HG03280 (cell line): ENCODE data around the gene AUTS2.

Experiments used
- ATAC-seq: cut with Tn5 transposase; IDR thresholded peaks from one replicate; pipeline ENCODE4 v1.9.1; 2021; ENCODE audit warnings: mild to moderate bottlenecking, moderate library complexity; ENCODE audit not compliant: unreplicated experiment

Gene AUTS2

DNA sequence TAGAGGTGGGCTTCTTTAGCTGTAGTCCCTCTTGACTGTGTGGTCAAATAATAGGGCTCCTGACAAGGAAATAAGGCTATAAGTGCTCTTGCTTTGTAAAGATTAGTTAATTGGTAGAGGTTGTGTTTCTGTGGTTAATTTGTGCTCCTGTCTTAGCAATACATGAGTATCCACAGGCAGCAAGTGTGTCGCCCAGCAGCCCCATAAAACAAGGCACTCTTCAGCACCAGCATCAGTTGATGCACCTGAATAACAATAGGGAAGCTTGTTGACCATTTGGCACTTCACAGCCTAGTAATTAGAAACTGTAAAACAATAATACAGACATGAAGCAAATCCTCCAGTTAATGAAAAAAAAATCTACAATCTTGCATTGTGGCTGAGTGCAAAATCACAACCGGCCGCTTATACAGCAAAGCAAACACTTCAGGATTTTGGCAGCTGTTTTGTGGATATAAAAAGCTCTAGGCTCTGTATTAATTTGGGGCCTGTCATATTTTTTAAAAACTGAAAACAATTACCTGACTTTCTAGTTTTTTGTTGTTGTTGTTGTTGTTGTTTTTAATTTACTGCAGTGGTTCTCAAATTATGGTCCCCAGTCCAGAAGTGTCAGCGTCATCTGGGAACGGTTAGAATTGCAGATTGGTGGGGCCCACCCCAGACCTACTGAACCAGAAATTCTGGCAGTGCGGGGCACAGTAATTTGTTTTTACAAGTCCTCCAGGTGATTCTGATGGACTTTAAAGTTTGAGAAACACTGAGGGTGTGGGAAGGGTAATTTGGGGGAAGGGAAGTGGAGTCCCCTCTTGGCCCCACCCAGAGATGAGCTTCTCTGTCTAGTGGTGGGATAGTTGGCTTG is 56.8 kb downstream of the AUTS2 start:
- no peak for ATAC-seq

- ATAC-seq: no peak
Measured at GRCh38 chr7:69656077-69656476, 57.8 kb downstream of the AUTS2 start.

- no peak for ATAC-seq
Measured at GRCh38 chr7:69656890-69657289, 58.6 kb downstream of the AUTS2 start.

DNA sequence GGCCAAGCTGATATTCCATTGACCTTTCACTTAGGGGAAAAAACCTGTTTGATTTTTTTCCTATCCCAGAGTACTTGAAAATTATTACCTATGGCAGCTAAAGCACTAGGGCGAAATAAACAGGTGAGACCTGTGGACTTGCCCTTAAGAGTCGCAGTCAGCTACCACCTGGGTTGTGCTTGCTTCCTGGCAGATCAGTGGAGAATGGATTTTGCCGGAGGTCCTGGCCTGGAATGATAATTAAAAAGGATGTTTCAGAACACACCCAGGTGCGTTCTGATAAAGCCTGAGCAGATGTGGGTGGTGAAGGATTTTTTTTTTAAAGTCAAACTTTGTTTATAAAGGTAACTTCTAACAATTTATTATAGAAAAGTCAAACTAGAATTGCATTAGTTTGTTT is 59.1 kb downstream of the AUTS2 start:
- ATAC-seq: no peak

DNA sequence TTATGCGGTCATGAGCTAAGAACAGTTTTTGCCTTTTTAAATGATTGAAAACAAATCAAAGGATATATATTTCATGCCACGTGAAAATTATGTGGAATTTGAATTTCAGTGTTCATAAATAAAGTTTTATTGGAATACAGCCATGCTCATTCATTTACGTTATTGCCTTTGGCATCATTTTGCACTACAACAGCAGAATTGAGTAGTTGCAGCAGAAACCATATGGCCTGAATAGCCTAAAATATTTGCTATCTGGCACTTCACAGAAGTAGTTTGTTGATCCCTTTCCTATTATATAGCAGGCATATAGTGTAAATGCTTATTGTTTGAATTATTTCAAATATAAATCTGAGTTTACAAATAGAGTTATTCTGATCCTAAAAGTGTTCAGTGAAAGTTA is 59.7 kb downstream of the AUTS2 start:
- no peak for ATAC-seq

- ATAC-seq: no peak
Measured at GRCh38 chr7:69659983-69660382, 61.7 kb downstream of the AUTS2 start.

GRCh38 chr7:69661342-69661741 is 63.1 kb downstream of the AUTS2 start:
- no peak for ATAC-seq

DNA sequence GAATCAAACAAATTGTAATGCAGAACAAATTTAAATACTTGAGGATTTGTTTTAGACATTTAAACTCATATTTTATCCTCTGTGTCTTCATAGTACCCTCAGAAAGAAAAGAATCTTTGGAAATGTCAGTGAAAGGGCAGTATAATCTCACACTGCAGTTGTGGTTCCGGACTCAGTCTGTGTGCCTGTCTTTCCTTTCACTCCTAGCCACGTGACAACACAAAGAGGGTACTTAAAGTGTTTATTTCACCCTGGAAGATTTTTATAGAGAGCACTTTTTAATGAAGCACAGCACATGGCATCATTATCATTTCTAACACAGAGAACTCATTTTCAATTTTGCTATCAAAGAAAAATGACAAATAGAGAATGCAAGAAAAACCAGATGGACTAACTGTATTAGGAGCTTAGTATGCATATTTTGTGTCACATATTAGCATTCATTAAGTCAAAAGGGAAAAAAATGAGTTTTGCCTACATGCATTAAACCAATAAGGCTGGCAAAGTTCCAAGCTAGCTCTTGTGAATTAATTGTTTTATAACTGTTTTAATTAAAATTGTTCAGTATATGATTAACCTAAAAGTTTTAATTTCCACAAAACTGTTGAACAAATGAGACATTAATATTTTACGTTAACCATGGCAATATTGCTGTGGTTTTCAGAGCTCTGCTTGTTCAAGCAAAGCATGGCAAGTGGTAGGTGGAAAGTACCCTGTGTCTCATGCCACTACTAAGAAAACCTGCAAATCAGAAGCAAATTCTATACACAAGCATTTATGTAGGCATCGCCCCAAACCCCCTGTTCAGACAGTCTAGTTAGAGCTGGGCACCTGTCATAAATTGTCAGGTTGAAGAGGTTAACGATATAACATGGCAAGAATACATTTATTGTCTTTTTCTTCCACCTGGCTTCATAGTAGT is 65.9 kb downstream of the AUTS2 start:
- no peak for ATAC-seq

- no peak for ATAC-seq
Measured at GRCh38 chr7:69665369-69665768, 67.1 kb downstream of the AUTS2 start.

DNA sequence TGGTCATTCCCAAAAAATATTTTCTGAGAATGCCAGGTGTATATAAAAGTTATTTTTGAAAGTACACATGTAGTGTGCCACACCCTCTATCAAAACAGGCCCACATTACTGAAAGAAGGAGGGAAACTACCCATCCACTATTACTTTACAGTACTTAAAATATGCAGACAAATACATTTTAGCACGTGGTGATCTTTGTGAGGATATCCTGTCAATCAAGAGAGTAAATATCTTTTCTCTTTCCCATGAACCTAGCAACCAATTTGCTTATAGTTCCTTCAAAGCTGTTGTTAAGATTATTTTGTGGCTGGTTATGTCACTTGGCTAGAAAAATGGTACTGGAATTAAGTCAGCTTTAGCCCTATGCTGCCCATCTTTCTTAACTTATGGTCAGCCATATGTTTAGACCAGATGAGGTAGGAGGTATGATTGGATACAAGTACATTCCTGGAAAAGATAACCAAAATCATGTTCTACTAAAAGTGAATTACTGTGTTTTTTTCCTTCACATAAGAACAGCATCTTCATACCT is 70.1 kb downstream of the AUTS2 start:
- ATAC-seq: no peak

DNA sequence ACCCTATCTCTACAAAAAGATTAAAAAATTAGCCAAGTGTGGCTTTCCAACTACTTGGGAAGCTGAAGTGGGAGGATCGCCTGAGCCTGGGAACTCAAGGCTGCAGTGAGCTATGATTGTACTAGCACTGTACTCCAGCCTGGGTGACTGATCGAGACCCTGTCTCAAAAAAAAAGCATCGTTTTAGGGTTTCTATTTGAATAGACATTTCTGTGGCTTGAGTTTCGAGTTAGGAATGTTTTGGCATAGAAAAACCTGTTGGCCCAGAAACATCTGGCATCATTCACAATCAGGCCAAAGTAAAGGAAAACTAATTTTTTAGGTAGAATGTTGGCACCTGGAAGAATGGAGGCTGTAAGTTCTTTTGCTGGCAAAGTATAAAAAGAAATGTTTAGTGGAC is 72.4 kb downstream of the AUTS2 start:
- ATAC-seq: no peak

- no peak for ATAC-seq
Measured at GRCh38 chr7:69673074-69673473, 74.8 kb downstream of the AUTS2 start.

DNA sequence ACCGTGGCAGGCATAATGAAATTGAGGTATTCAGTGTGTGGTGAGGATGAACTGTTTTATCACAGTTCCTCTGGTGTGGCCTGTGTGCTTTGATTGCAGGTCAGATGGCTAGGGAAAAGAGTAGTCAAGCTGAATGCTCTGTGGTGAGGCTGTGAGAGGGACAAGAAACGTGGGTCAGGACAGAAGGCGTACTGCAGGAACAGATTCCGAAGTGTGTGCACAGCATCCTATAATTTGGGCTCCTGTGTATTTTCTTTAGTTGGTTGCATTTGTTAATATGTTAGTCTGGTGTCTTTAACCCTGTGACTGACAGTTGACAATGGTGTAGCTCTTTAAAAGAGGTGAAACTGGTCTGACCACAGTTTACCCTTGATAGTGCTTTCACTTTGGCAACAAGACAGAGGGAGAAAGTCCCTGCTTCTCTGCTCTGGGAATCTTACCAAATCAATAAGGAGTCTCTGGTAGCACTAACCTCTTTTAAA is 76.5 kb downstream of the AUTS2 start:
- peak; percentile 61 for ATAC-seq

DNA sequence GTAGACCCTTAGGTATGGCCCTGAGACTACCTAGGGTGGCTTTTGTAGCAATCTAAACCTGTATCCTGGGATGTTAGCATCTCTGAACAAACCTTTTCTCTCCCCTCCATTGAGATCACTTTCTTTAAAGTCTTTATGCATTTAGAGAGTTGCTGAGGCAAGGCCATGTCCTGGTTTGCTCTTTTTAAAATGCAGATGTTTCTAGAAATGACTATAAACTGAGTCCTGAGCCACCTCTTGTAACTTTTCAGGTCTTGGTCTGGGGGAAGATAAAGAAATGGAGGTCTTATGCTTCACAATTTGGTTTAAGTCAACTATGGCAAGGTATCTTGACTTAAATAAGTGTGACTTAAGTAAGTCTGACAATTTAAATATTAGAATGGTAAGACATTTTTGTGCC is 78.0 kb downstream of the AUTS2 start:
- peak; percentile 44 for ATAC-seq

DNA sequence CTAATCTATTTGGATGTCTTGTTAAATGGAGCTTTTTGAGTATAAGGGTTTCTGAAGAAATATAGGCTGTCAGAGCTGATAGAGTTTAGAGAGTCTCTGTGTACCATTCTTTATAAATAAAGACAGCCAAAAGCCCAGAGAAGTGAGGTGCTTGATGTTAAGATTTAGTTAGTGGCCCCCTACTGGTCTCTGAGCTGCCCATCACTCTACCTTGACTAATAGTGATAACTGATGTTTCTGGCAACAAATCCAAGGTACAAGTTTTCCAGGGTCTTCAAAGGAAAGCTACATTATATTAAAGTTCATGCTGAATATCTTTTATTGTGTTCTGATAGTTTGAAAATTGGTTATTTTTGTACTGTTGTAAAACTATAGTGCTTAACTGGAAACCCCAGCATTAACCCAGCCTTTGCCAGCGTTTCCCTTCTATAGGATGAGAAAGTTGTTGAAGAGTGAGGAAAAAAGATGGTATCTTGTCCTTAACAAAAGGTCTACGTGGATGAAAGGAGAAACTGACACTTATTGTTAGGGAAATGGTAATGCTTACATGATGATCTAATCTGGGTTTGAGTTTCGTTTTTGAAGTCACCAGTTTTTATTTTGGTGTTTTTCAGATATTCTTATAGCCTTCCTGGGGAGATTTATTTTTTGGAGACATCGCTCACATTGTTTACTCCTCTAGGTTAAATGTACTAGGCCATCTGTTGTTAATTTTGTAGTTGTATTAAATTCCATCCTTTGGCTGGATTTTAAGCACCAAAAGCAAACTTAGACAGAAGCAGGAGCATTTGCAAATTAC is 79.0 kb downstream of the AUTS2 start:
- ATAC-seq: no peak

DNA sequence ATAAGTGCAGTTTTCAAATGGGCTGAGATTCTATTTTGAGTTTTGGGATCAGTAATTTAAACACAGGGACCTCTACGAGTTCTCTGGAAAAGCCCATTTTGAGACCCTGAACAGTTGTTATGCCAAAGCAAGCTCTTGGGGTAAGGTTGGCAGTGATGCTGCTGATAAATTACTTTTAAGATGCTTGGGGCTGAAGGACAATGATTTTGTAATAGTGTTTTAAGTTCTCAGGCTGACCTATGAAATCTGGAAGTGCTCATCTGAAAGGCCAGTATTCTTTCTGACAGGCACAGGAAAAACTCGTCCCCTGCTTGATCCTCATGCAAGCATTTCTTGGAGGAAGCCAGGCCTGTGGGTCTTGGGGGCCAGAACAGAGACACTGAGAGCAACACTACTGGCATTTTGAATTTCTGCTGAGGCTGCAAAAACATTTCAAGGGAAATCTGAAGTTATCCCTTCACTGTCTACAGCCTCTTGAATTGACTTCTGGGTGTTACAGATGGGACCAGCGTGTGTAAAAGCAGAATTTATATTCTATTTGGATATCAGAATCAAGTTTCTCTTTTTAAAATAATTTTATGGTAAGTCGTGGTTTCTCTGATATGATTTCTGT is 79.7 kb downstream of the AUTS2 start:
- no peak for ATAC-seq

GRCh38 chr7:69678494-69679187 is 80.4 kb downstream of the AUTS2 start:
- no peak for ATAC-seq

DNA sequence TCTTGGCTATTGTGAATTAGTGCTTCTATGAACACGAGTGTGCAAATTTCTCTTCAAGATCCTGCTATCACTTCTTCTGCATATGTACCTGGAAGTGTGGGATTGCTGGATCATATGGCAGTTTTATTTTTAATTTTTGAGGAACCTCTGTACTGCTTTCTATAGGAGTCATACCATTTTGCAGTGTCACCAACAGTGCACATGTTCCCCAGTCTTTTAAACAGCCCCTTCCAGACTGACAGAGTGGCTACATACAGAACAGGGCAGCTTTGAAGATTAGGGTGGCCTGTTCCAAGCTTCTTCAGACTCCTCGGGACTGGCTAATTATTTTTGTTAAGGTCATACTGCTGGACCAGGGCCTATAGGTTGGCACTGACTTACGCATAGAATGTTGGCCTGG is 82.9 kb downstream of the AUTS2 start:
- no peak for ATAC-seq

GRCh38 chr7:69682518-69682917 is 84.2 kb downstream of the AUTS2 start:
- ATAC-seq: no peak

DNA sequence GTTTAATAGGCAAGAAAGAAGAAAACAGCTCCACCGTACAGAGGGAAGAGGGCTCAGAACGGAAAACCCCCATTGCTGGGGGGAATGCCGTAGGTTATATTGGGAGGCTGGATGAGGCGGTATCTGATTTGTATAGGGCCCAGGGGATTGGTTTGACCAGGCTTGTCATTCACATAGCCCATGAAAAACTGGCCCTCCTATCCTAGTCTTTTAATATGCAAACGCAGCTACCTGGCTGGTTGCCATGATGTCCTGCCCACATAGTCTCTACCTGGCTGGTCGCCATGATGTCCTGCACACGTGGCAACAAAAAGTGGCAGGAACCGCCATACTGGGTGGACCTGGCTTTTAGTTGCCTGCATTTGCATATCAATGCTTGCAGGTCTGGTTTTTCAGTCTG is 84.7 kb downstream of the AUTS2 start:
- ATAC-seq: no peak
